GM06990 (cell line): Measurements from ENCODE around the gene ZC3H12C.
"Not testable (repeated sequence)": the region's sequence is repeated elsewhere in the genome, so short reads cannot be mapped to it uniquely, and the experiment has no call there.

ENCODE experiments used
- DNase-seq: peaks from one replicate; pipeline ENCODE4 v3.0.0-alpha.2; 2011; ENCODE audit not compliant: insufficient read length; ENCODE audit errors: extremely low read depth
- H3K27me3 ChIP-seq: replicated peaks from 2 replicates; pipeline ENCODE4 v1.6.0; 2011; ENCODE audit warnings: low read length; ENCODE audit not compliant: control insufficient read depth, insufficient read depth
- H3K36me3 ChIP-seq: 2 replicates; pipeline ENCODE4 v1.5.1; 2011; ENCODE audit warnings: low read length; ENCODE audit not compliant: control insufficient read depth, insufficient read depth
- H3K4me3 ChIP-seq: replicated peaks from 2 replicates; pipeline ENCODE4 v1.5.1; 2011; ENCODE audit warnings: low read depth, mild to moderate bottlenecking, control low read depth, low read length
- TF ChIP-seq, protein P1 (sequence below): IDR thresholded peaks from 2 replicates; pipeline ENCODE4 v1.5.1; 2011; ENCODE audit warnings: low read length, control low read depth, mild to moderate bottlenecking, inconsistent platforms; ENCODE audit not compliant: insufficient read depth, poor library complexity, severe bottlenecking

Gene ZC3H12C

GRCh38 chr11:110065189-110065588, 28.0 kb upstream of the ZC3H12C start:
- no peaks in the 10 kb centered on the region for H3K36me3 ChIP-seq
- TF ChIP-seq, protein P1, sequence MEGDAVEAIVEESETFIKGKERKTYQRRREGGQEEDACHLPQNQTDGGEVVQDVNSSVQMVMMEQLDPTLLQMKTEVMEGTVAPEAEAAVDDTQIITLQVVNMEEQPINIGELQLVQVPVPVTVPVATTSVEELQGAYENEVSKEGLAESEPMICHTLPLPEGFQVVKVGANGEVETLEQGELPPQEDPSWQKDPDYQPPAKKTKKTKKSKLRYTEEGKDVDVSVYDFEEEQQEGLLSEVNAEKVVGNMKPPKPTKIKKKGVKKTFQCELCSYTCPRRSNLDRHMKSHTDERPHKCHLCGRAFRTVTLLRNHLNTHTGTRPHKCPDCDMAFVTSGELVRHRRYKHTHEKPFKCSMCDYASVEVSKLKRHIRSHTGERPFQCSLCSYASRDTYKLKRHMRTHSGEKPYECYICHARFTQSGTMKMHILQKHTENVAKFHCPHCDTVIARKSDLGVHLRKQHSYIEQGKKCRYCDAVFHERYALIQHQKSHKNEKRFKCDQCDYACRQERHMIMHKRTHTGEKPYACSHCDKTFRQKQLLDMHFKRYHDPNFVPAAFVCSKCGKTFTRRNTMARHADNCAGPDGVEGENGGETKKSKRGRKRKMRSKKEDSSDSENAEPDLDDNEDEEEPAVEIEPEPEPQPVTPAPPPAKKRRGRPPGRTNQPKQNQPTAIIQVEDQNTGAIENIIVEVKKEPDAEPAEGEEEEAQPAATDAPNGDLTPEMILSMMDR = no peak
- DNase-seq = no peak
- H3K27me3 ChIP-seq = no peaks in the 10 kb centered on the region
- H3K4me3 ChIP-seq = no peak overlapping the region

- H3K4me3 ChIP-seq, H3K36me3 ChIP-seq: not testable (repeated sequence)
Observed at GRCh38 chr11:110068001-110068400, 25.2 kb upstream of the ZC3H12C start.

GRCh38 chr11:110069158-110069737, 23.9 kb upstream of the ZC3H12C start:
- DNase-seq = no peak
- TF ChIP-seq, protein P1 = no peak
- Histone ChIP-seq H3K27me3 (no peaks in the 10 kb centered on the region), H3K4me3 (no peak overlapping the region), H3K36me3 (no peaks in the 10 kb centered on the region)

More at GRCh38 chr11:110068001-110068400, 25.2 kb upstream of the ZC3H12C start:
- H3K27me3 ChIP-seq, DNase-seq: not testable (repeated sequence)

DNA sequence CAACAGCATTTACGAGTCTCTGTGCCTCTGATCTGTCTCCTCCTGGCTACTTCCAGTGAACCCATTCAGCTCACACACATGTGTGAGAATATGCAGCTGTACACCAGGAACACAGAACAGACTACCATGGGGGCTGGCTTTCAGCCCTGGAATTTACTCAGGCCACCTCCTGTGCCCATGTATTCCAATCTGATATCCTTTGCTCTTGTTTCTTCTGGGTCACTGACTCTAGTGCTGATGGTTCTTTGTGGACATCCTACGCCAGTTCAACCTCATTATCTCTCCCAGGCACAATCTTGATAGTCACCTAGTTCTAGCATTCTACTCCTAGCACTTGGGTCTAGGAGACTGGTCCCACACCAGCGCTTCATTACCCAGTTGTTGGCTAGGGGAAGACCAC, 23.0 kb upstream of the ZC3H12C start:
- TF ChIP-seq, protein P1 = no peak
- Histone ChIP-seq H3K36me3 (no peaks in the 10 kb centered on the region), H3K4me3 (no peak overlapping the region), H3K27me3 (no peaks in the 10 kb centered on the region)
- no peak for DNase-seq

GRCh38 chr11:110071197-110071596, 22.0 kb upstream of the ZC3H12C start:
- no peaks in the 10 kb centered on the region for H3K36me3 ChIP-seq
- DNase-seq = no peak
- H3K27me3 ChIP-seq = no peaks in the 10 kb centered on the region
- no peak overlapping the region for H3K4me3 ChIP-seq
- TF ChIP-seq, protein P1 = no peak

GRCh38 chr11:110072930-110073329, 20.3 kb upstream of the ZC3H12C start:
- DNase-seq = no peak
- Histone ChIP-seq H3K4me3 (no peak overlapping the region), H3K36me3 (no peaks in the 10 kb centered on the region), H3K27me3 (no peaks in the 10 kb centered on the region)
- TF ChIP-seq, protein P1 = no peak
